HG03565 (cell line): Measurements from ENCODE around the gene GPR152.
"Not testable (repeated sequence)": the region's sequence is repeated elsewhere in the genome, so short reads cannot be mapped to it uniquely, and the experiment has no call there.

ENCODE experiments used
- ATAC-seq: cut with Tn5 transposase; IDR thresholded peaks from one replicate; pipeline ENCODE4 v1.9.1; 2021; ENCODE audit warnings: mild to moderate bottlenecking, moderate library complexity; ENCODE audit not compliant: unreplicated experiment

GPR152 gene

DNA sequence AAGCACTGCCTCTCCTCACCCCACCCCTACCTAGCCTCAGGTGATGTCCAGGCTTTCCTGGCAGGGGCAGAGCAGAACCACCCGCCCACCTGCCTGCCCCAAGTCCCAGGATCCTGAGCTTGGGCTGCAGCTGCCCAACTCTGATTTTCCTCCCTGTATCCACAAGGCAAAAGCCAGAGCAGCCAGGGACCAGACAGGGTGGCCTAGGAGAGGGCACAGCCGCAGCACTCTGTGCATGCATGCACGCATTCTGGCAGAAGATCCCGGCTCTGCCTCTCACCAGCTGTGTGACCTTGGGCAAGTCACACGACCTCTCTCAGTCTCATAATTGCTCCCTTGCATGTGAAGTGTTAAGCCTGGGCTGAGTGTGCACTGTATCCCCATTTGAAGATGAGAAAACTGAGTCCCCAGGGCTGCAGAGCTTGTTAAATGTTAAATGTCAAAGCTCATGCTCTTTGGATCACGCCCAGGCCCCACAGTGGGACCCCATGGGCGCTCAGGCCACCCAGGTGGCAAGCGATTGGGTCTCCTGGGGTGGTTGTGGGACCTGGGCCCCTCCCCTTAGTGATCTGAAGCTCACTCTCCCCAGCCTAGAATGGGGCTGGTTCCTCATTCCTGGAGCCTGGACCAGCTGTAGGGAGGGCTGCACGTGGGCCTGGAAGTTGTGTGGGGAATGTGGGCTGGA is 39.9 kb downstream of the GPR152 start:
- ATAC-seq: no peak

DNA sequence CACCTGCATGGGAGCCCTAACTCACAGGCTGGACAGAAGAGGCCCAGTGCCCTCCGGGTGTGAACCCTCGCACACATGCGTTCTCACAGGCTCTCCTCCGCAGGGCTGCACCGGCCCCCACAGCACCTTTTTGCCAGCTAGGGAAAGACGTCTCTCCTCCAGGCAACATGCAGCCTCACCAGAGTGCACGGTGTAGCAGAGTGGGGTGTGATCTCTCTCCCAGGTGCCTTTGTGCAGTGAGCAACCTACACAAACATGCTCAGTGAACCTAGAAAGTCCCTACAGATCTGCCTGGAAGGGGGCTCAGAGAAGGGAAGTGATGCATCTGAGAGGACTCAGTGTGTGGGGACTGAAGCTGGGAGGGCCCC is 40.8 kb downstream of the GPR152 start:
- ATAC-seq: no peak

DNA sequence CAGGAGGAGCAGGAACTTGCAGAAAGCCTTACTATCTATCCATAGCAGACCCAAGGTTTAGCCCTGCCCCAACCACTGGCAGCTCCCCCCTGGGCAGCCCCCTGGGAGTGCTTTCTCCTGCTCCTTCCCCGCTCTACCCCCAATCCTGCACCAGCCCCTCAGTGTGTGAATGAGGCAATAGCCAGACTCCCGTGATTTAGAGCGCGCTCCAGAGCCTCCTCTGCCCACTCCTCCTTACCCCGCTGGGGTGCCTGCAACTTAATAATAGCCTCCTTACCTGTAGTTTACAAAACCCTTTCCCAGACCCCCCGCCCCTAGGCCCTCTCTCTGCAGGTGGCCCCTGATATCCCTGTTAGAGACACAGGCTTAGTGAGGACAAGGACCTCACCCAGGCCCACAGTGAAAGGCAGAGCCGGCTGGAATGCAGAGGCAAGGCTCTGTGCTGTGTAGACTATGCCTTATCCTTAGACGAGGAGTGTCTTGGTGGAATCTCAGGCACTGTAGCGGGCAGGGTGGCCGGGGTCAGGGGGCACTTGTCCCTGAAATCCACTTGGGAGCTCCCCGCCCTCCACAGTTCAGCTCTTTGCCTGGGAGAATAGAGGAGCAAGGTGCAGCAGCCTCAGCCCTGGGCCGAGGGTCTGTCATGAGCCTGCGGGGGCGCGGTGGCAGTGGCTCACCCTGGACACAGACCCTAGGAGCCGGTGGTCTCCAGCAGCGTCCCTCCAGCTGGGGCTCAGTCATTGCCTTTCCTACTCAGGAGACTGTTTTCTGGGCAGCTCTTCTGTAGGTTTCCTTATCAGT is 41.3 kb downstream of the GPR152 start:
- ATAC-seq: no peak

- no peak for ATAC-seq
These were observed 42.1 kb downstream of the GPR152 start for GRCh38 chr11:67410369-67410831.

DNA sequence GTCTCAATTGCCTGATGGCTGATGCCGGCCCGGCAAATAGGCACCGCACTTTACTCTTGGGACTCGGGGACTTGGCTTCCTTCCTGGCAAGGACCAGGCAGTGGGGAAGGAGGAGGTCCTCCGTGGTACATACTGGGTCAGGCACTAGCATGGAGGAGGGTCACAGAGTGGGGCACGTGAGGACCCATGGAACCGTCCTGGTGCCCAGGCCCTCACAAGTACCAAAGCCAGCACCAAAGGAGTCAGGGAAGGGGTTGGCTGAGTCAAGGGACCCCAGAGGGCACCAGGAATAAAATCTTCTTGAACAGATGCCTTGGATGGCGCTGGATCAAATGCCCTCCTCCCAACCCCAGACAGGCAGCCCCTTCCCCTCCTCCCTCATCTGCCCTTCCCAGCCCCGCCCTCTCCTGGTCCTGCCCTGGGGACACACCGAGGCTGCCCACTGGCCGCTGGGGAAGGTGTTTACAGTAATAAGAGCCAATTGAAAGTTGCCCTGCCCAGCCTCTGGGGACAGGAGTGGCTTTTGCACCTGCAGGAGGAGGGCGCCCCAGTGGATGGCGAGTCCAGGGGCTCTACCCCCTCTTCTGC is 42.7 kb downstream of the GPR152 start:
- ATAC-seq: no peak

- no peak for ATAC-seq
These were observed 43.3 kb downstream of the GPR152 start for GRCh38 chr11:67409261-67409666.

- ATAC-seq: no peak
These were observed 43.9 kb downstream of the GPR152 start for GRCh38 chr11:67408437-67409200.

DNA sequence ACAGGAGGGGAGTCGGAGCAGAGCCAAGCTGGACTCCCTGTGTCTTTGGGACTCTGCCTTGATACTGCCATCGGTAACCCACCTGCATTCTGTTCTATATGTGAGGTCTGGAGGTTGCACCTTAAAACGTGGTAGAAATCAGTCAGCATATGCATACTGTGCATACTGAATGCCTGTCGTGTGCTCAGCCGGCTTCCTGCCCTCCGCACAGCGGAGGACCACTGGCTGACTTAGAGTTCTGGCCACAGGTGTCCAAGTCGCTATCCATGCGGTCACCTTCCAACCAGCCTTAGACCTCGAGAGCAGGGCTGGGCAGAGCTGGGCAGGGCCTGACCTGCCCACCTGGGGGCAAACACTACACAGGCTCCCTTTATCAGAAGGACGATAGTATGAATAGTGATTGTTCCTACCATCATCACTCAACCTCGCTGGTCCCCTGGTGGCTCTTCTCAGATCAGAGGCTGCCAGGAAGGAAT is 44.8 kb downstream of the GPR152 start:
- ATAC-seq: no peak

- no peak for ATAC-seq
These were observed 45.4 kb downstream of the GPR152 start for GRCh38 chr11:67406969-67407687.

GRCh38 chr11:67406420-67406968 is 46.0 kb downstream of the GPR152 start:
- no peak for ATAC-seq

- no peak for ATAC-seq
These were observed 46.7 kb downstream of the GPR152 start for GRCh38 chr11:67405688-67406339.

DNA sequence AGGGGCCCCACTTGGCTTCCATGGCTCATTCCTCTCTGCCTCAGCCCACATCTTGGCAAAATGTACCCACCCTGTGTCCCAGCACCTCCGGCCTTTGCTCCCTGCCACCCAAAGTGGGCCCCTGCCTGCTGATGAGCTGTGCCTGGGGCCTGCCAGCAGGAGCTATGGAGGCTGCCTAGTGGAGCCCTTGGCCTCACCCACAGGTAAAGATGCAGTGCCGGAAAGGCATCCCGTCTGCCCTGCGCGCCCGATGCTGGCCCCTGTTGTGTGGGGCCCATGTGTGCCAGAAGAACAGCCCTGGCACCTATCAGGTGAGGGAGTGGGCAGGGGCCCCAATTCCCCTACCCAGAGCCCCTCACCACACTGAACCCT is 47.3 kb downstream of the GPR152 start:
- ATAC-seq: no peak

- ATAC-seq: no peak
These were observed 47.9 kb downstream of the GPR152 start for GRCh38 chr11:67404515-67405195.

DNA sequence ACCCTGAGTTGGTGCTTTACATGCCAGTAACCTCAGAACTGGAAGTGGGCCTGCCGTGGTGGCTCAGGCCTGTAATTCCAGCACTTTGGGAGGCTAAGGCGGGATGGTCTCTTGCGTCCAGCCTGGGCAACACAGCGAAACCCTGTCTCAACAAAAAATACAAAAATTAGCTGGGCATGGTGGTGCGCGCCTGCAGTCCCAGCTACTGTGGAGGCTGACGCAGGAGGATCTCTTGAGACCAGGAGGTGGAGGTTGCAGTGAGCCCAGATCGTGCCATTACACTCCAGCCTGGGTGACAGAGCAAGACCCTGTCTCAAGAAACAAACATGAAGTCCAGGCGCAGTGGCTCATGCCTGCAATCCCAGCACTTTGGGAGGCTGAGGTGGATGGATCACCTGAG is 49.4 kb downstream of the GPR152 start:
- ATAC-seq: not testable (repeated sequence)

DNA sequence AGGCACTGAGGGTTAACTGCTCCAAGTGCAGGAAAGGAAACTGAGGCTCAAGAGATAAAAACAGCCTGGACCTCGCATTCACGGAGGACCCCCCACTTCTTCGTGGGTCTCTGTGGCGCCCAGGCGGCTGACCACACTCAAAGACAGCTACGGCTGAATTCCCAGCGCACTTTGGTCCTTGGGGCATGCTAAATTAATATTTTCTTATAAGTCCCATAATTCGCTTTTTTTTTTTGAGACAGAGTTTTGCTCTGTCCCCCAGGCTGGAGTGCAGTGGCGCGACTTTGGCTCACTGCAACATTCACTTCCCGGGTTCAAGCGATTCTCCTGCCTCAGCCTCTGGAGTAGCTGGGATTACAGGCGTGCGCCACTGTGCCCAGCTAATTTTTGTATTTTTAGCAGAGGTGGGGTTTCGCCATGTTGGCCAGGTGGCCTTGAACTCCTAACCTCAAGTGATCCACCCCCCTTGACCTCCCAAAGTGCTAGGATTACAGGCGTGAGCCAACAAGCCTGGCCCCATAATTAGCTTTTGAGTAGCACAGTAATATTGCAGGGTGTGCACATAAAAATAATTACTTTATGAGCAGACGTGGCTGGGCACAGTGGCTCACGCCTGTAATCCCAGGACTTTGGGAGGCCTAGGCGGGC is 50.2 kb downstream of the GPR152 start:
- not testable (repeated sequence) for ATAC-seq

DNA sequence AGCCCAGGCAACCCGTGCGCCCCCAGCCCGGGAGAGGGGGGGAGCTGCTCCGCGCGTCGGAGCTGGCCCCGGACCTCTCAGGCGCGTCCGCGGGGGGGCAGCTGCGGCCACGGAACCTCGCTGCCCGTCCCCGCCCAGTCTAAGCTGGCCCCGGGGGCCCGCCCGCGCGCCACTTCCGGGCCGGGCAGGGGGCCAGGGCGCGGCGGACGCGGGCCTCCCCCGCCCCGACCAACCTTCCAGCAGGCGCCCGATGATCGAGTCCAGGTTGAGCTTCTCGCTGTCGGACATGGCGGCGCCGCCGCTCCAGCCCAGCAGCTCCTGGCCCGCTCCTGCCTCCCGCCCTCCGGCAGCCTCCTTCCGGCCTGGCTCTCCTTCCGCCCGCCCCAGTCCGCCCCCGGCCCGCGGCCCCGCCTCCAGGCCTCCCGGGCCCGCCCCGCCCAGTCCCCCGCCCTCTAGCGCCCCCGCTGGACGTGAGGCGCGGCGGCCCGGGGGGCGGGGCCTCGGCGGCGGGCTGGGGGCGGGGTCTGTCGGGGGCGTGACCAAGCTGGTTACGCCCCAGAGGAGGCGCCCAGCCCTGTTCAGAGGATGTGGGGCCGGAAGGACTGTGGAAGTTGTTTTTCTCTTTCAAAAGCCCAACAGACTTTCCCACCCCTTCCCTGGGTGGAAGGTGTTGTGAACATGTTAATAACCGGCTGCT is 50.9 kb downstream of the GPR152 start, which contains the start of gene PPP1CA:
TSS of gene PPP1CA (minus strand) at position 364 of the 697 bp plus-strand sequence. CDS start at position 288, 76 bp downstream.
- peak; percentile 48 for ATAC-seq
